ENCODE data around the gene SLFN14. TPM values are rescaled to one million over a fixed set of nuclear protein-coding genes. Genes with fewer than 3 reads are reported as not detected.
"Not testable (repeated sequence)": the region's sequence is repeated elsewhere in the genome, so short reads cannot be mapped to it uniquely, and the experiment has no call there.

Gene SLFN14
- total RNA-seq, 2 donors from 2014 or later: not detected

GRCh38 chr17:35534576-35535093 is 26.0 kb downstream of the SLFN14 start:
- Histone ChIP-seq H3K9me3 (no peaks in the 10 kb centered on the region), H3K27ac (no peak overlapping the region), H3K9ac (ENCODE audit: low read depth in 2 of 2, low read length in 2 of 2) (no peak overlapping the region), H3K4me1 (no peaks in the 10 kb centered on the region), H3K4me3 (no peak overlapping the region), H3K36me3 (no peaks in the 10 kb centered on the region), H3K27me3 (no peaks in the 10 kb centered on the region)
- TF ChIP-seq CTCF (IDR thresholded peaks at IDR 0.05): no peak
- intact Hi-C loops (cut with DNase I): loop anchor here (2.0 to 10.0 kb wide), 2 partner anchors 222 to 360 kb away; no protein-coding TSS in a partner anchor
- DNase-seq: no peak

GRCh38 chr17:35531160-35531559 is 29.5 kb downstream of the SLFN14 start:
- Histone ChIP-seq H3K9me3 (no peaks in the 10 kb centered on the region), H3K9ac (ENCODE audit: low read depth in 2 of 2, low read length in 2 of 2) (no peak overlapping the region), H3K4me3 (no peak overlapping the region), H3K36me3 (no peaks in the 10 kb centered on the region), H3K4me1 (no peaks in the 10 kb centered on the region), H3K27me3 (no peaks in the 10 kb centered on the region), H3K27ac (no peak overlapping the region)
- no peak for TF ChIP-seq CTCF (IDR thresholded peaks at IDR 0.05)
- DNase-seq: no peak
- intact Hi-C loops (cut with DNase I): loop anchor here (10.0 kb wide), 1 partner anchor 356 kb away; no protein-coding TSS in a partner anchor

- no peaks in the 10 kb centered on the region for H3K36me3 ChIP-seq
- no peaks in the 10 kb centered on the region for H3K27me3 ChIP-seq
- H3K27ac ChIP-seq: no peak overlapping the region
- no peak for DNase-seq
- no peaks in the 10 kb centered on the region for H3K4me1 ChIP-seq
- intact Hi-C loops (cut with DNase I): loop anchor here (10.0 kb wide), 1 partner anchor 355 kb away; no protein-coding TSS in a partner anchor
- no peaks in the 10 kb centered on the region for H3K9me3 ChIP-seq
- H3K9ac ChIP-seq (ENCODE audit: low read depth in 2 of 2, low read length in 2 of 2): no peak overlapping the region
- H3K4me3 ChIP-seq: no peak overlapping the region
- TF ChIP-seq CTCF (IDR thresholded peaks at IDR 0.05): no peak
Observed at GRCh38 chr17:35529866-35530265, 30.8 kb downstream of the SLFN14 start.

- H3K4me3 ChIP-seq; intact Hi-C loops (cut with DNase I); H3K27ac ChIP-seq; H3K4me1 ChIP-seq; DNase-seq; H3K27me3 ChIP-seq; H3K9ac ChIP-seq (ENCODE audit: low read depth in 2 of 2, low read length in 2 of 2); H3K36me3 ChIP-seq; H3K9me3 ChIP-seq: not testable (repeated sequence)
Observed at GRCh38 chr17:35529326-35529725, 31.3 kb downstream of the SLFN14 start.

GRCh38 chr17:35523296-35523695 is 37.3 kb downstream of the SLFN14 start:
- Histone ChIP-seq H3K27me3 (no peaks in the 10 kb centered on the region), H3K27ac (no peak overlapping the region), H3K36me3 (no peaks in the 10 kb centered on the region), H3K9ac (ENCODE audit: low read depth in 2 of 2, low read length in 2 of 2) (no peak overlapping the region), H3K4me3 (no peak overlapping the region), H3K4me1 (no peaks in the 10 kb centered on the region), H3K9me3 (no peaks in the 10 kb centered on the region)
- intact Hi-C loops (cut with DNase I): no loop called here
- no peak for DNase-seq
- no peak for TF ChIP-seq CTCF (IDR thresholded peaks at IDR 0.05)

GRCh38 chr17:35521654-35522256 is 38.9 kb downstream of the SLFN14 start:
- intact Hi-C loops (cut with DNase I); DNase-seq; H3K9ac ChIP-seq (ENCODE audit: low read depth in 2 of 2, low read length in 2 of 2); H3K9me3 ChIP-seq; H3K27ac ChIP-seq; H3K4me1 ChIP-seq; H3K27me3 ChIP-seq; H3K36me3 ChIP-seq; H3K4me3 ChIP-seq: not testable (repeated sequence)
